A673 (cell line): Measurements from ENCODE around the gene TRPC1.

Experiments
- EZH2 ChIP-seq: fragments of 200-600 bp; sonication (generic); IDR thresholded peaks from 2 replicates; pipeline ENCODE4 v1.6.1; 2017; ENCODE audit warnings: borderline replicate concordance, low read depth, mild to moderate bottlenecking, mixed read lengths, antibody characterized with exemption, low read length; ENCODE audit not compliant: poor library complexity, severe bottlenecking
- TF ChIP-seq, protein P1 (sequence below): fragments of 300-800, 200-600 bp; sonication (generic); conservative IDR thresholded peaks from 2 replicates; pipeline ENCODE4 v1.5.1; 2017; ENCODE audit warnings: low read depth, mild to moderate bottlenecking, antibody characterized with exemption, low read length, moderate library complexity, mixed read lengths

DNA sequence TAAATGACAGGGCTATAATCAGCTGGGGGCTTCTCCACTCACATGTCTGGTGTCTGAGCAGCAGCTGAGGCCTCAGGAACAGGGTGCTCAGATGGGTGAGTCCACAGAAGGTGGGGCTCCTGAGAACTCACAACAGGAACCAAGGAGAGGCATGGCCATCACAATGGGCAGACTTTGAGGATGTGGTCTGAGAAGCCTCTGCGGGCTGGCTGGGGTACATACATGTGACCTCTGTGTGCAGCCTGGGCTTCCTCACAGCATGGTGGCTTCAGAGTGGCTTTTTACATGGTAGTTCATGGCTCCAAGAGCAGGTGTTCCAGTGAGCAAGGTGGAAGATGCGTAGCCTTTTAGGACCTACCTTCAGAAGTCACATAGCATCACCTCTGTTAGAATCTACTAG is 58.8 kb downstream of the TRPC1 start:
- TF ChIP-seq, protein P1, sequence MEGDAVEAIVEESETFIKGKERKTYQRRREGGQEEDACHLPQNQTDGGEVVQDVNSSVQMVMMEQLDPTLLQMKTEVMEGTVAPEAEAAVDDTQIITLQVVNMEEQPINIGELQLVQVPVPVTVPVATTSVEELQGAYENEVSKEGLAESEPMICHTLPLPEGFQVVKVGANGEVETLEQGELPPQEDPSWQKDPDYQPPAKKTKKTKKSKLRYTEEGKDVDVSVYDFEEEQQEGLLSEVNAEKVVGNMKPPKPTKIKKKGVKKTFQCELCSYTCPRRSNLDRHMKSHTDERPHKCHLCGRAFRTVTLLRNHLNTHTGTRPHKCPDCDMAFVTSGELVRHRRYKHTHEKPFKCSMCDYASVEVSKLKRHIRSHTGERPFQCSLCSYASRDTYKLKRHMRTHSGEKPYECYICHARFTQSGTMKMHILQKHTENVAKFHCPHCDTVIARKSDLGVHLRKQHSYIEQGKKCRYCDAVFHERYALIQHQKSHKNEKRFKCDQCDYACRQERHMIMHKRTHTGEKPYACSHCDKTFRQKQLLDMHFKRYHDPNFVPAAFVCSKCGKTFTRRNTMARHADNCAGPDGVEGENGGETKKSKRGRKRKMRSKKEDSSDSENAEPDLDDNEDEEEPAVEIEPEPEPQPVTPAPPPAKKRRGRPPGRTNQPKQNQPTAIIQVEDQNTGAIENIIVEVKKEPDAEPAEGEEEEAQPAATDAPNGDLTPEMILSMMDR, result no peak
- TF ChIP-seq EZH2, result no peak
